Activated T-helper 2 cell treated with anti-CD3 and anti-CD28 coated beads, Interferon-gamma antibody, Interleukin-2, Interleukin-4, amounts not matched to agents 10 μg/mL and 5 μg/mL and 100 μg/mL, durations not matched to agents 14 hours and 24 hours and 36 hours (primary cell): ENCODE measurements around the gene SLC26A11. TPM values are rescaled to one million over a fixed set of nuclear protein-coding genes. Genes with fewer than 3 reads are reported as not detected.
"Not testable (repeated sequence)": the region's sequence is repeated elsewhere in the genome, so short reads cannot be mapped to it uniquely, and the experiment has no call there.

Source experiments
- DNase-seq: peaks from one replicate; pipeline ENCODE4 v3.0.0; 2021; ENCODE audit warnings: low spot score
- H3K27ac Mint-ChIP-seq: one replicate; pipeline ENCODE4 v1.8.0; 2021; ENCODE audit warnings: mixed read lengths
- H3K27me3 Mint-ChIP-seq: one replicate; pipeline ENCODE4 v1.8.0; 2021; ENCODE audit warnings: low read depth, mixed read lengths
- H3K36me3 Mint-ChIP-seq: one replicate; pipeline ENCODE4 v1.8.0; 2021; ENCODE audit warnings: low read depth, mixed read lengths
- H3K4me1 Mint-ChIP-seq: one replicate; pipeline ENCODE4 v1.8.0; 2021; ENCODE audit warnings: low read depth, mixed read lengths
- H3K4me3 Mint-ChIP-seq: one replicate; pipeline ENCODE4 v1.8.0; 2021; ENCODE audit warnings: low read depth, mild to moderate bottlenecking, moderate library complexity, mixed read lengths
- H3K9me3 Mint-ChIP-seq: one replicate; pipeline ENCODE4 v1.8.0; 2021; ENCODE audit warnings: mixed read lengths
- intact Hi-C: fragments of 100-400 bp; cut with micrococcal nuclease; formaldehyde crosslinking; loops from one replicate; pipeline ENCODE4 v1.15.1; 2023
- total RNA-seq: library from RNA; stranded (reverse); gene quantifications from 2 replicates; pipeline ENCODE4 v1.2.3, GENCODE V29; 2022

SLC26A11 gene
- total RNA-seq, 1 donor from 2014 or later: 9.7 TPM

DNA sequence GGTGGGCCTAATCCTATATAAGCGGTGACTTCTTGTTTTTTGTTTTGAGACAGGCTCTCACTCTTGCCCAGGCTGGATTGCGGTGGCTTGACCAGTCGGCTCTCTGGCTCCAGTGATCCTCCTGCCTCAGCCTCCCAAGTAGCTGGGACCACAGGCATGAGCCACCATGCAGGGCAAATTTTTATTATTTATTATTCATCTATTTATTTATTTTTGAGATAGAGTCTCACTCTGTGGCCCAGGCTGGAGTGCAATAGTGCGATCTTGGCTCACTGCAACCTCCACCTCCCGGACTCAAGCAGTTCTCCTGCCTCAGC lies 35.8 kb downstream of the SLC26A11 start:
- H3K9me3 Mint-ChIP-seq: no peaks in the 10 kb centered on the region
- no peaks in the 10 kb centered on the region for H3K27me3 Mint-ChIP-seq
- H3K4me1 Mint-ChIP-seq: peaks cover 66% of the 10 kb centered on the region
- DNase-seq: no peak
- peak overlapping the region; percentile 91 for H3K27ac Mint-ChIP-seq
- intact Hi-C loops: no loop called here
- H3K36me3 Mint-ChIP-seq: peaks cover 3% of the 10 kb centered on the region
- no peak overlapping the region for H3K4me3 Mint-ChIP-seq

DNA sequence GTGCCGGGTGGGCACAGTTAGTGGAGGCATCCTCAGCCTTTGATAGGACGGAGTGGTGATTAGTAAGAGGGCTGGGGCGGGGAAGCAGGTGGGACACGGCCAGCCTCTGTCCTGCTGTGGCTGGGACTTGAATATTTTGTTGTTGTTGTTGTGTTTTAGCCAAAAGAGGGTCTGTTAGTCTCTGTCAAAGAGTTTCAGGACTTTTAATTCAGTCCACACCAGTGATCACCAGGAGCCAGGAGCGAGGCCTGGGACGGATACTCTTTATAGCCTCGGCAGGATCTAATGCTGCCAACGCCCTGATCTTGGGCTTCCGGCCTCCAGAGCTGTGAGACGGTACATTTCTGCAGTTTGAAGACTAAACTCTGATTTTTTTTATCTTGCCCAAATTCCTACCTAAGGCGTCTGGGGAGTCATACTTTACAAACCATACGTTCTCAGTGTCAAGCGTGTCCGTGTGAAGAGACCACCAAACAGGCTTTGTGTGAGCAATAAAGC lies 37.5 kb downstream of the SLC26A11 start:
- H3K4me1 Mint-ChIP-seq: peaks cover 72% of the 10 kb centered on the region

DNA sequence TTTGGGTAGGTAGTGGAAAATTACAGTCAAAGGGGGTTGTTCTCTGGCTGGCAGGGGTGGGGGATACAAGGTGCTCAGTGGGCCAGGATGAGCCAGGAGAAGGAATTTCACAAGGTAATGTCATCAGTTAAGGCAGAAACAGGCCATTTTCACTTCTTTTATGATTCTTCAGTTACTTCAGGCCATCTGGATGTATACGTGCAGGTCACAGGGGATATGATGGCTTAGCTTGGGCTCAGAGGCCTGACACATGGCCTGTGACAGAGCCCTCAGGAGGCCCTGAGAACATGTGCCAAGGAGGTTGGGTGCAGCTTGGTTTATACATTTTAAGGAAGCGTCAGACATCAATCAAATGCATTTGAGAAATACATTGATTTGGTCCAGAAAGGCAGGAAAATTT lies 38.1 kb downstream of the SLC26A11 start:
- peaks cover 66% of the 10 kb centered on the region for H3K4me1 Mint-ChIP-seq
- H3K36me3 Mint-ChIP-seq, DNase-seq, H3K27me3 Mint-ChIP-seq, intact Hi-C loops, H3K9me3 Mint-ChIP-seq: not testable (repeated sequence)
- H3K4me3 Mint-ChIP-seq: peak overlapping the region; percentile 92
- H3K27ac Mint-ChIP-seq: peak overlapping the region; percentile 99

More for the DNA sequence above, 37.5 kb downstream of the SLC26A11 start:
- DNase-seq: no peak
- Mint-ChIP-seq H3K4me3 (peak overlapping the region; percentile 92), H3K27ac (peak overlapping the region; percentile 99), H3K36me3 (peaks cover 3% of the 10 kb centered on the region), H3K27me3 (no peaks in the 10 kb centered on the region), H3K9me3 (no peaks in the 10 kb centered on the region)
- intact Hi-C loops: no loop called here

DNA sequence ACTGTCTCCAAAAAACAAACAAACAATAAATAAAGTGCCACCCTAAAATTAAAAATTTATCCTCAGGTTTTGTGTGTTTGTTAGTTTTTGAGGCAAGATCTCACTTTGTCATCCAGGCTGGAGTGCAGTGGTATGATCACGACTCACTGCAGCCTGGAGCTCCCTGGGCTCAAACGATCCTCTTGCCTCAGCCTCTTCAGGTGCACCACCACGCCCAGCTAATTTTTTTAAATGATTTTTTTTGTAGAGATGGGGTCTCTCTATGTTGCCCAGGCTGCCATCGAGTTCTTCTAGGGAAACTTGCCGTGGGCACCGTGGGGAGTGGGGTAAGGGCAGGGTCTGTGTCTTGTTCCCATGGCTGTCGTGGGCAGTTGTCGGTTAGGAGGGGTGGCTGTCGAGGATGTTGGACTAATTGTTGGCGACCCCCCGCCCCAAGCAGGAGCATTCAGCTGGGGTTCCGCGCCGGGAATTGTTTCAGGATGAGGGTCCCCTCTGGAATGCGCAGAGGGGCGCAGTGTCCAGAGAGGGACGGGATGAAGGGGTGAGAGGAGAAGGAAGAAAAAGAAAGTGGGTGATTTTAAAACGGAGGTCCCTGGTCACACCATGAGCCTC lies 39.3 kb downstream of the SLC26A11 start:
- Mint-ChIP-seq H3K4me1 (peaks cover 57% of the 10 kb centered on the region), H3K27ac (peak overlapping the region; percentile 99), H3K9me3 (no peaks in the 10 kb centered on the region), H3K27me3 (no peaks in the 10 kb centered on the region), H3K4me3 (peak overlapping the region; percentile 92), H3K36me3 (peaks cover 15% of the 10 kb centered on the region)
- intact Hi-C loops: loop anchor here (5.0 kb wide), 1 partner anchor 157 kb away; the partner anchor contains the start of gene GAA
- no peak for DNase-seq

DNA sequence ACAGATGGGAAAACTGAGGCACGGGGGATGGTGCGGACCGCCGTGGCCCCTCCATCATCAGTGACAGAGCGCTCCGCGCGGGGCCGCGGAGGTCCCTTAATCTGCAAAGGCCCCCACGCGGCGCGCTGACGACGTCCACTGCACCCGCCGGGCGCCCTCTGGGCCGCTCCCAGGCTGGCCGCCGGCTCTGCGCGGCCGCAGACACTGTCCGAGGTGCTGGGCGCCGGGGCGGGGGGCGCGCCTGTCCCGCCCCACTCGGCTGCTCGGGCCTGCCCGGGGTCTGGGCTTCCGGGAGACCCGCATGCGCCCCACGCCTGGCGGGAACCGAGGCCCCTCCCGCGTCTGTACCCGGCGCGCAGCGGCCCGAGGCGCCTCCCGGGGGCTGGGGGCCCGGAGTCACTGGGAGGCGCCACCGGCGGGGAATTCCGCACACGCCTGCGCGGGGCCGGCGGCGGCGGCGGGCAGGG lies 39.9 kb downstream of the SLC26A11 start:
- H3K27ac Mint-ChIP-seq: peak overlapping the region; percentile 99
- peaks cover 55% of the 10 kb centered on the region for H3K4me1 Mint-ChIP-seq
- peaks cover 20% of the 10 kb centered on the region for H3K36me3 Mint-ChIP-seq
- intact Hi-C loops: loop anchor here (5.0 kb wide), 1 partner anchor 158 kb away; the partner anchor contains the start of gene GAA
- peak overlapping the region; percentile 92 for H3K4me3 Mint-ChIP-seq
- DNase-seq: peak; percentile 77
- no peaks in the 10 kb centered on the region for H3K9me3 Mint-ChIP-seq
- H3K27me3 Mint-ChIP-seq: no peaks in the 10 kb centered on the region

DNA sequence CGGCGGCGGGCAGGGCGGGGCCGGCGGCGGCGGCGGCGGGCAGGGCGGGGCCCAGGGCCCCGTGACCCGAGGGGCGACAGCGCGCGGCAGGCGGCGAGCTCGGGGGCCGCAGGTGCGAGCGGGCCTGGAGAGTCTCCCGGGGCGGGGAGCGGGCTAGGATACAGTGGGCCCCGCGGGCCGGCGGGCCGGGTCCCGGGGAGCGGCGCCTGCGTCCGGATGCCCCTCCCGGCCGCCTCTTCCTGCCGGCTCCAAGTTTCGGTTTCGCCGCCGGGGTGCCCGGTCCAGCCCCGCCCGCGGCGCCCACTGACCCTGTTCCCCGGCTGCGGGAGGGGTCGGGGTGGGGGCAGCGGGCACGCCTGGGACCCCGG lies 40.5 kb downstream of the SLC26A11 start, which contains the start of gene RNF213:
Gene RNF213, plus strand, starts transcription at position 62 of the 368 bp plus-strand sequence. CDS start 2,830 bp downstream, outside the sequence.
- peaks cover 56% of the 10 kb centered on the region for H3K4me1 Mint-ChIP-seq
- intact Hi-C loops: loop anchor here (5.0 kb wide), 1 partner anchor 158 kb away; the partner anchor contains the start of gene GAA
- peak within 1 kb of the TSS; percentile 99 for H3K27ac Mint-ChIP-seq
- DNase-seq: peak; percentile 70
- peaks cover 26% of the 10 kb centered on the region for H3K36me3 Mint-ChIP-seq
- H3K27me3 Mint-ChIP-seq: no peaks in the 10 kb centered on the region
- H3K4me3 Mint-ChIP-seq: peak within 1 kb of the TSS; percentile 92
- H3K9me3 Mint-ChIP-seq: no peaks in the 10 kb centered on the region

DNA sequence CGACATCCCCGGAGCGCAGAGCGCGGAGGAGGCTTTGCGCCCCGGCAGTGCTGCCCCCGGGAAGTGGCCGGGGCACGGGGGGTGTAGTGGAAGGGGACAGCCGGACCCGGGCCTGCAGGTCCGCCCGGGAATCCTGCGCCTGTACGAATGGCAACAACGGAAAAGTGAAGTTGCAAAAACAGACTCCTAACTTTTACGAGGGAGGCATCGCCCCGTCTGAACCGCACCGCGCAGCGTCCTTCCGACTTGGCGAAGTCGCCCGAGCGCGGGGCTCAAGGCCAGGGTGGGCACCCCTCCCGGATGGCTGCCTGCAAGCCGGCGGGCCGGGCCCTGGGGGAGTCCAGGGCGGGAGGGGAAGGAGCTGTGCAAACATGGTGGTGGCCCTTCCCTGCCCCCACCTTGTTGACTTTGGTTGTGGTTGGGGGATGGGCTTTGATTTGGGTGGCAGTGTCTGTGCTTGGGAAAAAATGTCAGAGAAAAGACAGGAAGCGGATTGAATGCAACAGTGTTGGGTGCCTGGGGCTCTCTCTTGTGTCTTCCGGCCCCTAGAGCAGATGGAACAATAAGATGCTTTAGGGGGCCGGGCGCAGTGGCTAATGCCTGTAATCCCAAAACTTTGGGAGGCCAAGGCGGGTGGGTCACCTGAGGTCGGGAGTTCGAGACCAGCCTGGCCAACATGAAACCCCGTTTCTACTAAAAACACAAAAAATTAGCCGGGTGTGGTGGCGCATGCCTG lies 41.1 kb downstream of the SLC26A11 start:
- H3K27ac Mint-ChIP-seq: peak overlapping the region; percentile 91
- H3K4me1 Mint-ChIP-seq: peaks cover 58% of the 10 kb centered on the region
- no peaks in the 10 kb centered on the region for H3K9me3 Mint-ChIP-seq
- H3K36me3 Mint-ChIP-seq: peaks cover 29% of the 10 kb centered on the region
- intact Hi-C loops: loop anchor here (5.0 kb wide), 1 partner anchor 159 kb away; the partner anchor contains the start of gene GAA
- peak; percentile 71 for DNase-seq
- H3K4me3 Mint-ChIP-seq: peak overlapping the region; percentile 88
- no peaks in the 10 kb centered on the region for H3K27me3 Mint-ChIP-seq

DNA sequence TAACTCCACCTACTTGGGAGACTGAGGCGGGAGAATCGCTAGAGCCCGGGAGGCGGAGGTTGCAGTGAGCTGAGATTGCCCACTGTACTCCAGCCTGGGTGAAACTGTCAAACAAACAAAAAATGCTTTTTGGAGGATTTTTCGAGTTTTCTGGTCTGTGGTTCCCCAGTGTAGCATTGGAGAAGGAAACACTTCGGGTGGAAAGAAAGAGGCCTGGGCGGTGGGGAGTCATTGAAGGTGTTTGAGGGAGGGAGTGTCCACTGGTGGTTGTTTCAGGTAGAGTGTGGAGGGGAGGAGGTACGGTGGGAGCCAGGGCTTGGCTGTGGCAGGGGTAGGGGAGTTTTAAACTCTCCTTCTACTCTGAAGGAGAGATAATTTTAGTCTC lies 41.7 kb downstream of the SLC26A11 start:
- H3K4me1 Mint-ChIP-seq: peaks cover 53% of the 10 kb centered on the region

DNA sequence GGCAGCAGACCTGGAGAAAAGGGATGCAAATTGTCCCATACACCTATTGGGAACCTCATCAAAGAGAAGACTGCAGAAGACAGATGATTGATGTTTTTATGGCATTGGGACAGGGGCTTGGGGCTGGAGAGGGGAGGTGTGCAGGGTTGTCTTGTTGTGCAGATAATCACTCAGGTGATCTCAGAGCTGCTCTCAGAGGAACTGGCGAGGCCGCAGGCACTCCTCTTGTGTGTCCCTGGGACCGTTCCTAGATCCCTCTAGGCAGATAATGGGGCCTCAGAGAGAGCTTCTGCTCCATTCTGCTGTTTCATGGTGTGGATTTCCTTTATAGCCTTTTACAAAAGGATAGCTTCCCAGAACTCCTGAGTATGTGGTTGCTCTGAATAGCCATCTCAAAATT lies 42.1 kb downstream of the SLC26A11 start:
- Mint-ChIP-seq H3K9me3 (no peaks in the 10 kb centered on the region), H3K4me1 (peaks cover 53% of the 10 kb centered on the region), H3K36me3 (peaks cover 29% of the 10 kb centered on the region), H3K27ac (peak overlapping the region; percentile 91), H3K4me3 (peak overlapping the region; percentile 88), H3K27me3 (no peaks in the 10 kb centered on the region)
- no peak for DNase-seq
- intact Hi-C loops: loop anchor here (2.0 to 5.0 kb wide), 2 partner anchors 115 to 160 kb away; partner anchors contain the start of genes EIF4A3 and GAA

More for the DNA sequence above, 41.7 kb downstream of the SLC26A11 start:
- H3K27me3 Mint-ChIP-seq: no peaks in the 10 kb centered on the region
- peak overlapping the region; percentile 88 for H3K4me3 Mint-ChIP-seq
- no peak for DNase-seq
- H3K9me3 Mint-ChIP-seq: no peaks in the 10 kb centered on the region
- peak overlapping the region; percentile 91 for H3K27ac Mint-ChIP-seq
- peaks cover 29% of the 10 kb centered on the region for H3K36me3 Mint-ChIP-seq
- intact Hi-C loops: loop anchor here (2.0 to 5.0 kb wide), 2 partner anchors 115 to 160 kb away; partner anchors contain the start of genes EIF4A3 and GAA

DNA sequence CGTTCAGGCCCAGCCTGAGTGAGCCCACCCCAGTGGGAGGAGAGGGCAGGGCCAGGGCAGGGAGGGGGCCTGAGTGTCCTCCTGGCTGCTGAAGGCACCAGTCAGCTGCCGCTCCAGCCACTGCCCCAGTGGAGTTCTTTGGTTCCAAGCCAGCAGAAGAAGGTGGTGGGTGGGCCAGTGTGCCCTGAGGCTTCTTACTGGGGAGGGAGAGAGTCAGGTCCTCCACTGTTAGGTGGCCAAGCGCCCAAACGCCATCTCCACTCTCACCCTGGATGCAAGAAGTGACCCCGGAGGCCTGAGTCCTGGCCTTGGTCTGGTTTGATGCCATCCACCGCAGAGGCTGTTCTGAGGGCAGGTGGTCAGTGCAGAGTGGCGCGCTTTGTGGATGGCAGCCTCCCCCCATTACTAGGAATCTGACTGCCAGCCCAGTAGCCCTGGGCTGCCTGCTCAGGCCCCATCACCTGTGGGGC lies 42.6 kb downstream of the SLC26A11 start:
- DNase-seq: no peak

DNA sequence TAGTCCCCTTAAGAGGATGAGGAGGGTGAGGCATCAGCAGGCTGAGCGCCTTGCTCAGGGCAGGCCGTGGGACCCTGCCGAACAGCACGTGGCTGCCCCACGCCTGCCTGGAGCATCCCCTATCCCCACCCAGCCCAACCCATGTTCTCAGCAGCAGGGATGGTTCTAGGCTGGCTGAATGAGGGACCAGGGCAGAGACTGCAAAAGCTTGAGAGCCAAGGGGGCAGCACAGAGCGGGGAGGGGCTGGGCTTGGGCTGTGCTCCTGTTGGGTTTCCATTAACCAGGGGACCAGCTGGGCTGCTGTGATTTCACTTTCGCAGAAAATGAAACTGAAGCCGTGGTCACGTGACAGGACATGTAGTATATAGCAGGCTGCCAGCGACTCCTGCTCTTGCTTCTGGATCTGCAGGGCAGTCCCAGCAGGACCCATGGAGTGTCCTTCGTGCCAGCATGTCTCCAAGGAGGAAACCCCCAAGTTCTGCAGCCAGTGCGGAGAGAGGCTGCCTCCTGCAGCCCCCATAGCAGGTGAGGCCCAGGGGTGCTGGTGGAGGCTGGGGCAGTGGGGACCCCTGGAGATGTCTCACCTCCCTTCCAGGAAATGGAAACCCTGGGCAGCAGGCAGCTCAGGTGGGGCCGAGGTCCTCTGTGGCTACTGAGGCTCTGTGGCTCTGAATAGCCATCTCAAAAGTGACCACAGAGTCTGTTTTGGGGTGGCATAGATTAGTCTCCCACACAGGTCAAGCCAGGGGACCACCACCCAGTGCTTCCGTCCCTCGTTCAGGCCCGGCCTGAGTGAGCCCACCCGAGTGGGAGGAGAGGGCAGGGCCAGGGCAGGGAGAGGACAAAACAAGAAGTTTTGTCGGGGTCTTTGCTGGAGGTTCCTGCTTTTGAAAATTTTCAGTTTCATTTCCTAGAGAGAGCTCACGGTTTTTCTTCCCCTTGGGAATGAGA lies 43.3 kb downstream of the SLC26A11 start:
- Mint-ChIP-seq H3K4me3 (peak overlapping the region; percentile 91), H3K27ac (peak overlapping the region; percentile 91), H3K9me3 (no peaks in the 10 kb centered on the region), H3K4me1 (peaks cover 42% of the 10 kb centered on the region), H3K27me3 (no peaks in the 10 kb centered on the region), H3K36me3 (peaks cover 29% of the 10 kb centered on the region)
- DNase-seq: peak; percentile 87
- intact Hi-C loops: loop anchor here (2.0 to 5.0 kb wide), 2 partner anchors 117 to 161 kb away; partner anchors contain the start of genes EIF4A3 and GAA

More for the DNA sequence above, 42.6 kb downstream of the SLC26A11 start:
- intact Hi-C loops: loop anchor here (2.0 to 5.0 kb wide), 2 partner anchors 116 to 161 kb away; partner anchors contain the start of genes EIF4A3 and GAA
- H3K27ac Mint-ChIP-seq: no peak overlapping the region
- H3K36me3 Mint-ChIP-seq: peaks cover 29% of the 10 kb centered on the region
- peak overlapping the region; percentile 91 for H3K4me3 Mint-ChIP-seq
- no peaks in the 10 kb centered on the region for H3K27me3 Mint-ChIP-seq
- peaks cover 50% of the 10 kb centered on the region for H3K4me1 Mint-ChIP-seq
- no peaks in the 10 kb centered on the region for H3K9me3 Mint-ChIP-seq
